SK-N-SH treated with all-trans-retinoic acid at 6 μM for 48 hours (cell line): Measurements from ENCODE around the gene ELAVL1.

Experiments
- ATAC-seq: fragments of 200-7000 bp; cut with Tn5 transposase; 3 replicates; pipeline ENCODE4 v1.9.1; 2020; ENCODE audit warnings: mild to moderate bottlenecking, moderate library complexity
- ARNTL ChIP-seq: fragments of 450-650 bp; formaldehyde crosslinking; IDR thresholded peaks from 2 replicates; pipeline ENCODE4 v1.5.0; 2020; ENCODE audit warnings: low read depth, mild to moderate bottlenecking, moderate library complexity, borderline replicate concordance
- BACH2 ChIP-seq: fragments of 250-450 bp; sonication (Bioruptor Pico); IDR thresholded peaks from 2 replicates; pipeline ENCODE4 v1.9.0; 2021; ENCODE audit warnings: mild to moderate bottlenecking, borderline replicate concordance
- CREB5 ChIP-seq: fragments of 250-450 bp; sonication (Bioruptor Pico); IDR thresholded peaks from 2 replicates; pipeline ENCODE4 v1.5.1; 2020; ENCODE audit warnings: low read depth, mild to moderate bottlenecking, moderate library complexity
- CSDC2 ChIP-seq: fragments of 250-450 bp; sonication (Bioruptor Pico); IDR thresholded peaks from 2 replicates; pipeline ENCODE4 v1.5.0; 2020; ENCODE audit warnings: mild to moderate bottlenecking, moderate library complexity
- ESRRG ChIP-seq: fragments of 250-450 bp; sonication (Bioruptor Pico); IDR thresholded peaks from 2 replicates; pipeline ENCODE4 v1.6.1; 2021; ENCODE audit warnings: mild to moderate bottlenecking
- GLIS3 ChIP-seq: fragments of 250-450 bp; sonication (Bioruptor Pico); IDR thresholded peaks from 2 replicates; pipeline ENCODE4 v1.5.0; 2020; ENCODE audit warnings: mild to moderate bottlenecking, moderate library complexity
- ISL1 ChIP-seq: fragments of 250-450 bp; sonication (Bioruptor Pico); IDR thresholded peaks from 2 replicates; pipeline ENCODE4 v2.1.2; 2022; ENCODE audit warnings: mild to moderate bottlenecking, moderate library complexity
- OSR1 ChIP-seq: fragments of 250-450 bp; sonication (Bioruptor Pico); IDR thresholded peaks from 2 replicates; pipeline ENCODE4 v1.8.0; 2022; ENCODE audit warnings: moderate library complexity, mild to moderate bottlenecking, inconsistent platforms
- PPARA ChIP-seq: fragments of 250-450 bp; sonication (Bioruptor Pico); IDR thresholded peaks from 2 replicates; pipeline ENCODE4 v1.5.0; 2020; ENCODE audit warnings: mild to moderate bottlenecking, borderline replicate concordance
- RARB ChIP-seq: fragments of 250-450 bp; sonication (Bioruptor Pico); IDR thresholded peaks from 2 replicates; pipeline ENCODE4 v1.8.0; 2021; ENCODE audit warnings: mild to moderate bottlenecking, moderate library complexity
- SNAI2 ChIP-seq: fragments of 250-450 bp; sonication (Bioruptor Pico); IDR thresholded peaks from 2 replicates; pipeline ENCODE4 v1.5.0; 2020; ENCODE audit warnings: mild to moderate bottlenecking, moderate library complexity
- TCF4 ChIP-seq: fragments of 250-450 bp; sonication (Bioruptor Pico); IDR thresholded peaks from 2 replicates; pipeline ENCODE4 v1.8.0; 2021; ENCODE audit warnings: mild to moderate bottlenecking, moderate library complexity, borderline replicate concordance
- TOX ChIP-seq: fragments of 250-450 bp; sonication (Bioruptor Pico); IDR thresholded peaks from 2 replicates; pipeline ENCODE4 v1.8.0; 2021; ENCODE audit warnings: mild to moderate bottlenecking, moderate library complexity, borderline replicate concordance
- ZC3H10 ChIP-seq: fragments of 250-450 bp; sonication (Bioruptor Pico); IDR thresholded peaks from 2 replicates; pipeline ENCODE4 v1.5.1; 2021; ENCODE audit warnings: mild to moderate bottlenecking, moderate library complexity
- ZFP3 ChIP-seq: fragments of 250-450 bp; sonication (Bioruptor Pico); IDR thresholded peaks from 2 replicates; pipeline ENCODE4 v1.5.0; 2020; ENCODE audit warnings: mild to moderate bottlenecking, moderate library complexity
- ZFP30 ChIP-seq: fragments of 450-650 bp; formaldehyde crosslinking; IDR thresholded peaks from 2 replicates; pipeline ENCODE4 v1.5.0; 2022; ENCODE audit warnings: mild to moderate bottlenecking, moderate library complexity
- ZNF565 ChIP-seq: fragments of 450-650 bp; formaldehyde crosslinking; conservative IDR thresholded peaks from 2 replicates; pipeline ENCODE4 v1.5.0; 2020; ENCODE audit warnings: low read depth, mild to moderate bottlenecking, moderate library complexity
- ZNF70 ChIP-seq: fragments of 450-650 bp; formaldehyde crosslinking; IDR thresholded peaks from 2 replicates; pipeline ENCODE4 v1.5.0; 2020; ENCODE audit warnings: mild to moderate bottlenecking, moderate library complexity
- ZNF8 ChIP-seq: fragments of 450-650 bp; formaldehyde crosslinking; IDR thresholded peaks from 2 replicates; pipeline ENCODE4 v1.5.0; 2020; ENCODE audit warnings: mild to moderate bottlenecking, moderate library complexity
- TF ChIP-seq, protein P1 (sequence below): fragments of 250-450 bp; sonication (Bioruptor Pico); IDR thresholded peaks from 2 replicates; pipeline ENCODE4 v1.8.0; 2020; ENCODE audit warnings: mild to moderate bottlenecking, moderate library complexity, borderline replicate concordance
- TF ChIP-seq, protein P2 (sequence below): fragments of 250-450 bp; sonication (Bioruptor Pico); IDR thresholded peaks from 2 replicates; pipeline ENCODE4 v1.5.1; 2021; ENCODE audit warnings: mild to moderate bottlenecking, moderate library complexity
- TF ChIP-seq, protein P3 (sequence below): fragments of 250-450 bp; sonication (Bioruptor Pico); IDR thresholded peaks from 2 replicates; pipeline ENCODE4 v1.5.0; 2020; ENCODE audit warnings: mild to moderate bottlenecking, moderate library complexity

Gene ELAVL1

DNA sequence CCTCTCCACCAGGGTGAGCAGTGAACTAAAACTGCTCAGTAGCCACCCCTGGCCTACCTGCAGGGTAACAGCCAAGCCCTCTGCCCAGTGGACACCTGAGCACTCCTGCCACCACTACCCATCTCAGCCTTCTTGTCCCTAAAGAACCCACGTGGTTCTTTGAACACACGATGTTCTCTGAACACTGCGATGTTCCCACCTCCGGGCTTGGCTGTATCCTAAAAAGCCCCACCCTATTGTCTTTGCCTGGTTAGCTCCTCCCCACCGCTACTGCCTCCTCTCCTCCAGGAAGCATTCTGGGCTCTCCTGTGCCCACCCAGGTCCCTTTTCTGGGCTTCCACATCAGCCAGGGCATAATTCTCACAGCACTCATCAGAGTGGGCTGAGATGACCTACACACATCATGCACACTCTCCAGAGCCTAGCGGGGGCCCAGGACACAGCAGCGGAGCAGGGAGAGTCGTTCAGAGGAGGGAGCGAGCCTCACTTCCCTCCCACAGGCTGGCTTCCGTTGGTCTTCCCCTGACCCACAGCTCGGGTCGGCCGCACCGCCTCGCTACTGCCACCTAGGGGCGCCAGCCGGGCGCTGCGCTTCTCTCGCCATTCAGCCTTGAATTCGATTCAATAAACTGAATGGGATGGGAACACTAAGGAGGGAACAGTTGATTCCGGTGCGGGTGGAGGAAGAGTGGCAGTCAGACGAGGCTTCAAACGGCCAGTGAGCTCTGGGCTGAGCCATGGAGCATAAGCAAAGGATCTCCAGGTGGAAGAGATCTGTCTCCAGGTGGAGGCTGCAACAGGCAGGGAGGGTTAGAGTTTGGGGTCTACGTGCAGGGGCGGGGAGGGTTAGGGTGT, 3.2 kb downstream of the ELAVL1 start:
- peak; percentile 82 for ATAC-seq
- TF ChIP-seq ZNF565 (CRISPR knock-in tag) (no peak), GLIS3 (CRISPR knock-in tag) (no peak), ARNTL (CRISPR knock-in tag) (no peak), SNAI2 (CRISPR knock-in tag) (no peak), CREB5 (CRISPR knock-in tag) (no peak), RARB (CRISPR knock-in tag) (no peak)

- ATAC-seq, result no peak
- TF ChIP-seq PPARA (CRISPR knock-in tag) (no peak), SNAI2 (CRISPR knock-in tag) (no peak), ZC3H10 (no peak), GLIS3 (CRISPR knock-in tag) (no peak), ZFP3 (CRISPR knock-in tag) (no peak), TCF4 (CRISPR knock-in tag) (no peak), RARB (CRISPR knock-in tag) (no peak), ZFP30 (CRISPR knock-in tag) (no peak), ISL1 (CRISPR knock-in tag) (no peak), CREB5 (CRISPR knock-in tag) (no peak), ARNTL (CRISPR knock-in tag) (no peak)
- TF ChIP-seq, protein P1, sequence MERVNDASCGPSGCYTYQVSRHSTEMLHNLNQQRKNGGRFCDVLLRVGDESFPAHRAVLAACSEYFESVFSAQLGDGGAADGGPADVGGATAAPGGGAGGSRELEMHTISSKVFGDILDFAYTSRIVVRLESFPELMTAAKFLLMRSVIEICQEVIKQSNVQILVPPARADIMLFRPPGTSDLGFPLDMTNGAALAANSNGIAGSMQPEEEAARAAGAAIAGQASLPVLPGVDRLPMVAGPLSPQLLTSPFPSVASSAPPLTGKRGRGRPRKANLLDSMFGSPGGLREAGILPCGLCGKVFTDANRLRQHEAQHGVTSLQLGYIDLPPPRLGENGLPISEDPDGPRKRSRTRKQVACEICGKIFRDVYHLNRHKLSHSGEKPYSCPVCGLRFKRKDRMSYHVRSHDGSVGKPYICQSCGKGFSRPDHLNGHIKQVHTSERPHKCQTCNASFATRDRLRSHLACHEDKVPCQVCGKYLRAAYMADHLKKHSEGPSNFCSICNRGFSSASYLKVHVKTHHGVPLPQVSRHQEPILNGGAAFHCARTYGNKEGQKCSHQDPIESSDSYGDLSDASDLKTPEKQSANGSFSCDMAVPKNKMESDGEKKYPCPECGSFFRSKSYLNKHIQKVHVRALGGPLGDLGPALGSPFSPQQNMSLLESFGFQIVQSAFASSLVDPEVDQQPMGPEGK, result no peak
- TF ChIP-seq, protein P2, sequence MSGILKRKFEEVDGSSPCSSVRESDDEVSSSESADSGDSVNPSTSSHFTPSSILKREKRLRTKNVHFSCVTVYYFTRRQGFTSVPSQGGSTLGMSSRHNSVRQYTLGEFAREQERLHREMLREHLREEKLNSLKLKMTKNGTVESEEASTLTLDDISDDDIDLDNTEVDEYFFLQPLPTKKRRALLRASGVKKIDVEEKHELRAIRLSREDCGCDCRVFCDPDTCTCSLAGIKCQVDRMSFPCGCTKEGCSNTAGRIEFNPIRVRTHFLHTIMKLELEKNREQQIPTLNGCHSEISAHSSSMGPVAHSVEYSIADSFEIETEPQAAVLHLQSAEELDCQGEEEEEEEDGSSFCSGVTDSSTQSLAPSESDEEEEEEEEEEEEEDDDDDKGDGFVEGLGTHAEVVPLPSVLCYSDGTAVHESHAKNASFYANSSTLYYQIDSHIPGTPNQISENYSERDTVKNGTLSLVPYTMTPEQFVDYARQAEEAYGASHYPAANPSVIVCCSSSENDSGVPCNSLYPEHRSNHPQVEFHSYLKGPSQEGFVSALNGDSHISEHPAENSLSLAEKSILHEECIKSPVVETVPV, result no peak
- TF ChIP-seq, protein P3, sequence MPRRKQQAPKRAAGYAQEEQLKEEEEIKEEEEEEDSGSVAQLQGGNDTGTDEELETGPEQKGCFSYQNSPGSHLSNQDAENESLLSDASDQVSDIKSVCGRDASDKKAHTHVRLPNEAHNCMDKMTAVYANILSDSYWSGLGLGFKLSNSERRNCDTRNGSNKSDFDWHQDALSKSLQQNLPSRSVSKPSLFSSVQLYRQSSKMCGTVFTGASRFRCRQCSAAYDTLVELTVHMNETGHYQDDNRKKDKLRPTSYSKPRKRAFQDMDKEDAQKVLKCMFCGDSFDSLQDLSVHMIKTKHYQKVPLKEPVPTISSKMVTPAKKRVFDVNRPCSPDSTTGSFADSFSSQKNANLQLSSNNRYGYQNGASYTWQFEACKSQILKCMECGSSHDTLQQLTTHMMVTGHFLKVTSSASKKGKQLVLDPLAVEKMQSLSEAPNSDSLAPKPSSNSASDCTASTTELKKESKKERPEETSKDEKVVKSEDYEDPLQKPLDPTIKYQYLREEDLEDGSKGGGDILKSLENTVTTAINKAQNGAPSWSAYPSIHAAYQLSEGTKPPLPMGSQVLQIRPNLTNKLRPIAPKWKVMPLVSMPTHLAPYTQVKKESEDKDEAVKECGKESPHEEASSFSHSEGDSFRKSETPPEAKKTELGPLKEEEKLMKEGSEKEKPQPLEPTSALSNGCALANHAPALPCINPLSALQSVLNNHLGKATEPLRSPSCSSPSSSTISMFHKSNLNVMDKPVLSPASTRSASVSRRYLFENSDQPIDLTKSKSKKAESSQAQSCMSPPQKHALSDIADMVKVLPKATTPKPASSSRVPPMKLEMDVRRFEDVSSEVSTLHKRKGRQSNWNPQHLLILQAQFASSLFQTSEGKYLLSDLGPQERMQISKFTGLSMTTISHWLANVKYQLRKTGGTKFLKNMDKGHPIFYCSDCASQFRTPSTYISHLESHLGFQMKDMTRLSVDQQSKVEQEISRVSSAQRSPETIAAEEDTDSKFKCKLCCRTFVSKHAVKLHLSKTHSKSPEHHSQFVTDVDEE (CRISPR knock-in tag), result no peak
- TF ChIP-seq, all 23 proteins: peak for 0
Observed at GRCh38 chr19:8001651-8001994, 3.8 kb downstream of the ELAVL1 start.

DNA sequence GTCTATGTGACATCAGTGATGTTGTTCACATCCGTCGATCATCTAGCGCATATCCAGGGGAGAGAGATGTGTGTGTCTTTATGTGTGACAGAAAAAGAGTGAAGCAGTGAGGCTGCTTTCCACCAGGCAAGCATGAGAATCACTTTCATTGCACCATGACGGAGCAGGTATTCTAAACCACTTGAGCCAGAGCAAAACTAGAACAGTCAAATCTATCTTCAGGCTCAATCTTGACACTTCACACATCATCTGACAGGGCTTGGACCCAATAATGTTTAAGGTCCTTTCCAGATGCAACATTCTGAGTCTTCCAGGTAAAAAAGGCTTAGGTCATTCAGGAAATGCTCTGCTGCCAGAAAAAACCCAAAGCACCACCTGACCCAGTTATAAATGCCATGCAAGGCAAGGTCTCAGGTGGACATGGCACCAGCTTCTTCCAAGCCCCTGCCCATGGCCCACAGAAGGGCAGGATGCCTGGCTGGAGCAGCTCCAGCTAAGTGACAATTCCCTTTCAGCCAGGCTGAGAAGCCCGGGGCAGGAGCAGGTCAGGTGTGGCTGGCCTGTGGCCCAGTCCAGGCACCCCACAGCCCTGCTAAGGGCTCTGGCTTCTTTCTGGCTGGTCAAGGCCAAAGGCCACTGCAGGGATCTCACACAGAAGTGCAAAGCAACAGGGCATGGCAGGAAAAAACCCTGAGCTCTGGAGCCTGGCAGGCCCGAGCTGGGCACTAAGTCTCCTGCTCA, 5.0 kb downstream of the ELAVL1 start:
- no peak for ATAC-seq
- no peak for TF ChIP-seq BACH2 (CRISPR knock-in tag)
- TF ChIP-seq RARB (CRISPR knock-in tag), result no peak
- TF ChIP-seq PPARA (CRISPR knock-in tag), result no peak
- no peak for TF ChIP-seq ZFP30 (CRISPR knock-in tag)
- TF ChIP-seq ZNF565 (CRISPR knock-in tag), result no peak
- no peak for TF ChIP-seq ZNF70 (CRISPR knock-in tag)
- TF ChIP-seq, protein P1, result no peak
- TF ChIP-seq TCF4 (CRISPR knock-in tag), result no peak
- TF ChIP-seq ZNF8, result no peak
- no peak for TF ChIP-seq ISL1 (CRISPR knock-in tag)
- TF ChIP-seq CSDC2 (CRISPR knock-in tag), result no peak
- no peak for TF ChIP-seq ESRRG (CRISPR knock-in tag)
- TF ChIP-seq ZC3H10, result no peak
- TF ChIP-seq OSR1 (CRISPR knock-in tag), result no peak
- TF ChIP-seq, protein P2, result no peak
- TF ChIP-seq TOX (CRISPR knock-in tag), result no peak
- no peak for TF ChIP-seq ZFP3 (CRISPR knock-in tag)
- TF ChIP-seq SNAI2 (CRISPR knock-in tag), result no peak
